Measurements from ENCODE around the gene ADAMTS8.

GRCh38 chr11:130428316-130429119 is at the start of gene ADAMTS8:
- no peak for TF ChIP-seq MAX (IDR thresholded peaks at IDR 0.05)
- no peak for TF ChIP-seq EP300 (IDR thresholded peaks at IDR 0.05; ENCODE audit: borderline replicate concordance)
- TF ChIP-seq TEAD4 (IDR thresholded peaks at IDR 0.05), result no peak
- TF ChIP-seq CEBPB (IDR thresholded peaks at IDR 0.05), result no peak
- no peak for TF ChIP-seq CREB1 (IDR thresholded peaks at IDR 0.05; ENCODE audit: low read depth)
- TF ChIP-seq EGR1 (IDR thresholded peaks at IDR 0.05), result no peak
- no peak for TF ChIP-seq USF1 (IDR thresholded peaks at IDR 0.05)
- TF ChIP-seq NFIC (IDR thresholded peaks at IDR 0.05), result no peak
- no peak for TF ChIP-seq TAF1 (IDR thresholded peaks at IDR 0.05; ENCODE audit: low read depth)

All from Ishikawa (cell line).